ENCODE results near the gene CUX1. TPM values are rescaled to one million over a fixed set of nuclear protein-coding genes. Genes with fewer than 3 reads are reported as not detected.

Gene CUX1
- total and polyA plus RNA-seq, 2 of the 13 experiments (the other 11 are each of a cell fraction or from before 2014, with no cell fraction given): 13.7 to 14.9 TPM

DNA sequence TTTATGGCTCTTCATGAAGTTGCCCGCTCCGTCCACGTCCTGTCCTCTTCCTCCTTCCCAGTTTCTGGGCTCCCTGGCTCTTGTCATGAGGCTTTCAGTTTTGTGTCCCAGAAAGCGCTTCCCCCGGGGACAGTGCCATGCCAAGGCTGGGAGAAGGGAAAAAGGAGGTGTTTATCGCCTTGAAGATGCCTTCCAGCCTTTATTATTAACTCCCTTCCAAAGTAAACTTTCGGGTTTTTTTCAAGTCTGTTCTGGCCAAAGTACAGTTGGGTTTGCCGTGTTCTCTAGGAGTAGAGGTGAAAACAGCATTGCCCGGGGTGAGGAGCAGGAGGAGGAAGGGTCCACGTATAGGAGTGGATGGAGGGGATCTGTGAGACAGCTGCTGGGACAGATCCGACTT, 117.2 kb downstream of the CUX1 start:
- Histone ChIP-seq H4K20me1 (ENCODE audit: insufficient read depth, low read length) (no peaks in the 10 kb centered on the region), H3K36me3 (replicated peaks in 1 of 2; ENCODE audit: control insufficient read depth in 1 of 2, insufficient read depth in 2 of 2, low read length in 2 of 2) (peaks cover 1 to 4% of the 10 kb centered on the region in 2 experiments; a peak in 3 of 5 replicates), H3K27me3 (ENCODE audit: control insufficient read depth in 1 of 2, insufficient read depth in 2 of 2, low read length in 2 of 2) (no peaks in the 10 kb centered on the region), H2AFZ (ENCODE audit: low read length) (no peak overlapping the region), H3K4me2 (ENCODE audit: low read depth, low read length) (no peak overlapping the region), H3K27ac (ENCODE audit: extremely low read length, insufficient read depth, low read length) (no peak overlapping the region), H3K9ac (ENCODE audit: insufficient read depth, low read depth, low read length) (no peak overlapping the region), H3K4me3 (replicated peaks in 1 of 3; ENCODE audit: insufficient read depth in 1 of 3, low read depth in 2 of 3, low read length in 3 of 3) (no peak overlapping the region), H3K9me3 (ENCODE audit: low read length) (no peaks in the 10 kb centered on the region), H3K4me1 (ENCODE audit: insufficient read depth, low read length) (peaks cover 21% of the 10 kb centered on the region), H3K79me2 (ENCODE audit: insufficient read depth, low read length) (peaks cover 11% of the 10 kb centered on the region)
- 85% methylated on average over 11 of the region's 11 CpGs for WGBS (ENCODE audit: low lambda C conversion rate)
- DNase-seq (ENCODE audit: low spot score) (no peak), FAIRE-seq (no peak), ATAC-seq (no peak)
- in situ Hi-C loops (cut with HindIII; ENCODE audit: extremely low pct_ligation_motif_present, low pct_unique_long_range_greater_than_20kb) (no loop called here), intact Hi-C loops (cut with micrococcal nuclease; ENCODE audit: unreplicated experiment) (no loop called here)
- no peak for TF ChIP-seq XBP1 (CRISPR knock-in tag; IDR thresholded peaks at IDR 0.05)
- no peak for TF ChIP-seq ZNF331 (CRISPR knock-in tag; IDR thresholded peaks at IDR 0.05)
- no peak for TF ChIP-seq ZMAT3 (CRISPR knock-in tag; conservative IDR thresholded peaks at IDR 0.05)
- TF ChIP-seq MIER2 (CRISPR knock-in tag; IDR thresholded peaks at IDR 0.05): no peak
- TF ChIP-seq ZKSCAN5 (CRISPR knock-in tag; IDR thresholded peaks at IDR 0.05): 0 out of 2 replicates have a peak, but pooled peaks have one; percentile 47
- ChIA-PET CTCF (ENCODE audit: low intra/inter-chr PET ratio, low total read pairs) (no interaction called here), POLR2A (no interaction called here)
- no TSS peak for BruUV-seq (replicated peaks)

DNA sequence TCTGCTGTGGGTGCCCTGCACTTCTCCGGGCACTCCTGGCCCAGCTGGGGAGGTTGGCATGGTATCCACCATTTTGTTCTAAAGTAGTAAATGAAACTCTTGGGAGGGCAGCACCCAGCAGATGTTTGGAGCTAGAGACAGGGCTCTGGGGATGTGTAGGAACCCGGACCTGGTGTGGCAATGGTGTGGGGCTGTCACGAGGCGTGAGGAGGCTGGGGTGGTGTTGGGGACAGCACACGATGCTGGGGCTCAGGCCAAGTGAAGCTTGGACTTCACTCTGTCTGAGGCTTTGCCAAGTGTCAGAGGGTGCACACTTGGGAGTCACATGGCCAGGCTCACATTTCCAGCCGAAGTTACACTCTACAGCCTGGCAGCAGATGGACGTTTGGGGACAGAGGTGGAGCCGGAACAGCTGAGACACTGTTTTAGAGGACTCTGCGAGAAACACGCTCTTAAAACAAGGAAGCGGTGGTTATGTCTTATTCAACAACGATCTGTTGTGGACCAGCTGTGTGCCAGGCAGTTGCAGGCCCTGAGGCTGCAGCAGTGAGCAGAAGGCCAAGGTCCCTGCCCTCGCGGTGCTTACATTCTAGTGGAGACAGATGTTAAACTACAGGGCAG, 118.2 kb downstream of the CUX1 start:
- no peak for FAIRE-seq
- peaks cover 5% of the 10 kb centered on the region for H3K79me2 ChIP-seq (ENCODE audit: insufficient read depth, low read length)
- 98% methylated on average over 14 of the region's 14 CpGs for WGBS (ENCODE audit: low lambda C conversion rate)
- H3K27ac ChIP-seq (ENCODE audit: extremely low read length, insufficient read depth, low read length): no peak overlapping the region
- no peak for TF ChIP-seq SYNCRIP (IDR thresholded peaks at IDR 0.05; ENCODE audit: insufficient read depth, low read depth, low read length)
- TF ChIP-seq ZNF746 (CRISPR knock-in tag; IDR thresholded peaks at IDR 0.05): no peak
- TF ChIP-seq MIER2 (CRISPR knock-in tag; IDR thresholded peaks at IDR 0.05): no peak
- TF ChIP-seq MTF2 (CRISPR knock-in tag; IDR thresholded peaks at IDR 0.05; ENCODE audit: borderline replicate concordance): no peak
- TF ChIP-seq, protein P1, sequence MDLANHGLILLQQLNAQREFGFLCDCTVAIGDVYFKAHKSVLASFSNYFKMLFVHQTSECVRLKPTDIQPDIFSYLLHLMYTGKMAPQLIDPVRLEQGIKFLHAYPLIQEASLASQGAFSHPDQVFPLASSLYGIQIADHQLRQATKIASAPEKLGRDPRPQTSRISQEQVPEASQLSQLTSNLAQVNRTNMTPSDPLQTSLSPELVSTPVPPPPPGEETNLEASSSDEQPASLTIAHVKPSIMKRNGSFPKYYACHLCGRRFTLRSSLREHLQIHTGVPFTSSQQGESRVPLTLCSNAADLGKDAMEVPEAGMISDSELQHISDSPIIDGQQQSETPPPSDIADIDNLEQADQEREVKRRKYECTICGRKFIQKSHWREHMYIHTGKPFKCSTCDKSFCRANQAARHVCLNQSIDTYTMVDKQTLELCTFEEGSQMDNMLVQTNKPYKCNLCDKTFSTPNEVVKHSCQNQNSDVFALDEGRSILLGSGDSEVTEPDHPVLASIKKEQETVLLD (CRISPR knock-in tag; IDR thresholded peaks at IDR 0.05; ENCODE audit: low read depth): no peak
- TF ChIP-seq SRY (CRISPR knock-in tag; IDR thresholded peaks at IDR 0.05): no peak
- TF ChIP-seq PTBP1 (IDR thresholded peaks at IDR 0.05; ENCODE audit: low read depth, low read length, poor library complexity, severe bottlenecking): no peak
- in situ Hi-C loops (cut with HindIII; ENCODE audit: extremely low pct_ligation_motif_present, low pct_unique_long_range_greater_than_20kb) (no loop called here), intact Hi-C loops (cut with micrococcal nuclease; ENCODE audit: unreplicated experiment) (no loop called here)
- BruUV-seq (replicated peaks): no TSS peak
- peaks cover 21% of the 10 kb centered on the region for H3K4me1 ChIP-seq (ENCODE audit: insufficient read depth, low read length)
- ChIA-PET POLR2A (no interaction called here), CTCF (ENCODE audit: low intra/inter-chr PET ratio, low total read pairs) (no interaction called here)
- H3K4me3 ChIP-seq (replicated peaks in 1 of 3; ENCODE audit: insufficient read depth in 1 of 3, low read depth in 2 of 3, low read length in 3 of 3): no peak overlapping the region
- 0 out of 2 replicates have a peak, but pooled peaks cover under 1% of the 10 kb centered on the region for H4K20me1 ChIP-seq (ENCODE audit: insufficient read depth, low read length)
- H3K4me2 ChIP-seq (ENCODE audit: low read depth, low read length): no peak overlapping the region
- H3K27me3 ChIP-seq (ENCODE audit: control insufficient read depth in 1 of 2, insufficient read depth in 2 of 2, low read length in 2 of 2): no peaks in the 10 kb centered on the region
- H3K9ac ChIP-seq (ENCODE audit: insufficient read depth, low read depth, low read length): no peak overlapping the region
- no peak for DNase-seq (ENCODE audit: low spot score)
- ATAC-seq: no peak
- no peak overlapping the region for H2AFZ ChIP-seq (ENCODE audit: low read length)
- no peaks in the 10 kb centered on the region for H3K9me3 ChIP-seq (ENCODE audit: low read length)
- H3K36me3 ChIP-seq (replicated peaks in 1 of 2; ENCODE audit: control insufficient read depth in 1 of 2, insufficient read depth in 2 of 2, low read length in 2 of 2): peaks cover 1 to 4% of the 10 kb centered on the region in 2 experiments; a peak in 3 of 5 replicates
